NT2/D1 (cell line): Measurements from ENCODE around the gene SLC6A19.

Experiments
- SUZ12 ChIP-seq: IDR thresholded peaks from 2 replicates; pipeline ENCODE4 v1.6.1; 2011; ENCODE audit not compliant: insufficient read length, insufficient read depth; ENCODE audit errors: extremely low read depth
- YY1 ChIP-seq: IDR thresholded peaks from 2 replicates; pipeline ENCODE4 v1.6.1; 2011; ENCODE audit not compliant: insufficient read length, insufficient read depth
- ZNF274 ChIP-seq: IDR thresholded peaks from 2 replicates; pipeline ENCODE4 v1.6.1; 2011; ENCODE audit warnings: mild to moderate bottlenecking, low read depth, low read length

GRCh38 chr5:1205255-1206180 lies 4.1 kb downstream of the SLC6A19 start:
- TF ChIP-seq YY1 (no peak), SUZ12 (no peak), ZNF274 (no peak)
